GM18870 (cell line): Measurements from ENCODE around the gene RABEPK.
"Not testable (repeated sequence)": the region's sequence is repeated elsewhere in the genome, so short reads cannot be mapped to it uniquely, and the experiment has no call there.

Experiments used
- ATAC-seq: cut with Tn5 transposase; IDR thresholded peaks from one replicate; pipeline ENCODE4 v1.9.1; 2021; ENCODE audit warnings: moderate library complexity; ENCODE audit not compliant: unreplicated experiment

Gene RABEPK, protein sequence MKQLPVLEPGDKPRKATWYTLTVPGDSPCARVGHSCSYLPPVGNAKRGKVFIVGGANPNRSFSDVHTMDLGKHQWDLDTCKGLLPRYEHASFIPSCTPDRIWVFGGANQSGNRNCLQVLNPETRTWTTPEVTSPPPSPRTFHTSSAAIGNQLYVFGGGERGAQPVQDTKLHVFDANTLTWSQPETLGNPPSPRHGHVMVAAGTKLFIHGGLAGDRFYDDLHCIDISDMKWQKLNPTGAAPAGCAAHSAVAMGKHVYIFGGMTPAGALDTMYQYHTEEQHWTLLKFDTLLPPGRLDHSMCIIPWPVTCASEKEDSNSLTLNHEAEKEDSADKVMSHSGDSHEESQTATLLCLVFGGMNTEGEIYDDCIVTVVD

DNA sequence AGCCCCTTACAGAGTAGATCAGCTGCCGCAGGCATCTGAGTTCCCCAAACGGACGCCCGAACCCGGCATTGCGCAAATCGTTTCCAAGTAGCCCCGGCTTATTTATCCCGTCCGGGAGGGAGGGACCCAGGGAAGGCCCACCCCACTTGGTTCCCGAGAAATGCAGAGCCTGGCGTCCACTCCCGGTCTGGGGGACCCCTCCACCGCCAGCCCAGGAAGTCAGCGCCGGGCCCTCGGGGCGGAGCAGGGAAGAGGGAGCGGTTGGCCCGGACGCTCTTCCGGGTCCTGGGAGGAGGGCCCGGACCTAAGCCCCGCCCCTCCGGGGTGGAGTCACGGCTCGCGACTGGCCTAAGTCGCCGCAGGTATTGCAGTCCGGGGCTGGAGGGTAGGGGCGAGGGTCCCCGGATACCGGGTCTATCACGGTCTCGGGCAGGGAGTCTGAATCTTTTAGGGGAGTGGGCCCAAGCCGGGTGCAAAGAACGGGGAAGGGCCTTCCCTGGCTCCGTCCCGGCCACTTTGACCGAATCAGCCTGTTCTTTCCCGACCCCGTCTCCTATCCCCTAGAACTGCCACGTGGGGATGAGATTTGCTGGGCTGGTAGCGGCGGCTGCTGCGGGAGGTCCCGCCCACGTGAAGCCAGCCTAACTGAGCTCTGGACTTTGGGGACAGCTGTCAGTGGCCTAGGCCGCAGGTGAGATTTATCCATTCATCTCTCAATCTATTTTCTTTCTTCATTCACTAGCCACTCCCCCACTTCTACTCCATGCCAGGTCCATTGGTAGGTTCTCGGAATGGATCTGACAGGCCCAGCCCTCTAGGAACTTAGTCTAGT, at the start of gene RABEPK:
Gene RABEPK (plus strand): TSS at position 327 of the 832 bp plus-strand sequence. CDS start 2,472 bp downstream, outside the sequence.
- peak; percentile 78 for ATAC-seq

DNA sequence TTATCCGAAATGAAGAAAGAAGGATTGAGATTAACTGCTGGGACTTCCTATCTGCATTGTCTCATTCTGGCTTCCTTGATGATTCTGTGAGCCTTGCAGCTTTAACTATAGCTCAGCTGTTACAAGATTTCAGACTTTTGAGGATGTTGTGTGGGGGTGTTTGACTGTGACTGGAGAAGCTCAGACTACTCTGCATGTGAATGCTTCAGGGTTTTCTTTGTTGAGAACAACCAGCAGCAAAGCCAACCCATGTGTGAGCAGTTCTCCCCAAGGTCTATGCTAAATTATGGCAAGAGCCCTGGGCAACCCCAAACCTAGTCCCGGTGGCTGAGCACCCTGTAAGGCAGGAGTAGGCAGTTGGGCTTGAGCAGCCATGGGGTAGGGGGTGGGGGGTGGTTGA, 48.6 kb upstream of the RABEPK start:
- ATAC-seq, result no peak

DNA sequence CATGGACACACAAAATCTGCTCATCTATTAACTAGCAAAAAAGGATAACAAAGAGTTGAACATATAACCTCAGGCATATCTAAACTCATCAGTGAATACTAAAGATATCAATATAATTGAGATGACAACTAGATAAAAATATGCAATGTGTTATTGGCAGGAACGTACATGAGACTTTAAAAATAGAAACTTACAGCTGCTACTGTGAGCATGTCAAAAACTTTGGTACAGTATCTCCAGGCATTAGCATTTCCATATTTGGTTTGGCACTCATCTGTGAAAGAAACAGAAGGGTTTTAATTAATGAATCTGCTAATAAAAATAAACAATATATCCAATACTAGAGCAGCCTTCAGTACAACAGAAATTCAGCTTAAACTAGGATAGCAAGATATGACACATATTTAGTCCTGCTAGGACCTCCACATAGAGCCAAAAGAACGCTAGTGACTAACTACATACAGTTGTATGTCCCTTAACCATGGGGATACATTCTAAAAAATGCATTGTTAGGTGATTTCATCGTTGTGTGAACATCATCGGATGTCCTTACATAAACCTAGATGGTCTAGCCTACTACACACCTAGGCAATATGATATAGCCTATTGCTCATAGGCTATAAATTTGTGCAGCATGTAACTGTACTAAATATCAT, 46.5 kb upstream of the RABEPK start:
- no peak for ATAC-seq

DNA sequence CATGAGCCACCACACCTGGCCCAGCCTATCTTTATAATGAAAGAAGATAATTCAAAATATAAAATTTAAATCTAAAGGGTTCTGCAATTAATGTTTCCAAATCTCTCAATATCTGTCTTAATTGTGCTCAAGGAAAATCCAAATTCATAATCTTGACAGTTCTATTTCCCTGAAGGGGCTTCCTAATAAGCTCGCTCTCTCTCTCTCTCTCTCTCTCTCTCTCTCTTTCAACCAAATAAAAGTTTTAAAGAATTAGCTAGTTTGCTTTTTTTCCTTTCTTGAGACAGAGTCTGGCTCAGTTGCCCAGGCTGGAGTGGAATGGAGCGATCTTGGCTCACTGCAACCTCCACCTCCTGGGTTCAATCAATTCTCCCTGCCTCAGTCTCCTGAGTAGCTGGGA, 43.8 kb upstream of the RABEPK start:
- no peak for ATAC-seq

DNA sequence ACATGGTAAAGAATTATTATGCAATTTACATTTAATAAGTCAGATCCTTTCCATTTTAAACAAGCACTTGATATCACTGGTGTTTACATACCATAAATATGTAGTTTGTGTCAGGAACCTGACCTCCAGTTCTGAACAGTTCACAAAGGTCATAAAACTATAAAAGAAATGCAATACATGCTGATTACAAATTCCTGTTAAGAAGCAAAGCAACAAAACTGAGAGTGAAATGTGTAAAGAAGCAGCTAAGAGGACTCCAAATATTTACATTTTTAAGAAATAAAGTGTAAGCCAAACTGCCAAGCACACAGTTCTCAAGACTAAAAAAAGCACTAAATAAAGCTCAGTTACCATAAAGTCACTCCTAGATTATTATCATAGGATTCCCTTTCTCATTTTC, 39.6 kb upstream of the RABEPK start:
- no peak for ATAC-seq

DNA sequence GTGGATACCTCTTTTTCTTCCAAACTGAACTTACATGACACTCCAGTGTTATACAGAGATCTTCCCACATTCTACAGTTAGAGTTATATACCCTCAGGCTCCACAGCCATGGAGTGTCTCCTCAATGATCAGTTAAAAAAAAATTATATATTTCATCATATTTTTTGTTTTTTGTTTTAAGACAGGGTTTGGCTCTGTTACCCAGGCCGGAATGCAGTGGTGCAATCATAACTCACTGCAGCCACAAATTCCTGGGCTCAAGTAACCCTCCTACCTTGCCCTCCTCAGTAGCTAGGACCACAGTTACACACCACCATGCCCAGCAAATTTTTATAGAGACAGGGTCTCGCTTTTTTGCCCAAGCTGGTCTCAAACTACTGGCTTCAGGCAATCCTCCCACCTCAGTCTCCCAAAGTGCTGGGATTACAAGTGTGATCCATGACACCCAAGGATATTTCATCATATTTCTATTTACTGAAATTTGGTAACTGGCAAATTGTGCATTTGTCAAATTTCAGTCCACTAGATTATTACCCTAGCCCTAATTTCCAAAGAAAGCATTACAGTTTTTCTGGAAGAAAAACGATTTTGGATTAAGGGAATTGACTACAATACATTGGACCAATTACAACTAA, 38.9 kb upstream of the RABEPK start:
- ATAC-seq, result no peak

DNA sequence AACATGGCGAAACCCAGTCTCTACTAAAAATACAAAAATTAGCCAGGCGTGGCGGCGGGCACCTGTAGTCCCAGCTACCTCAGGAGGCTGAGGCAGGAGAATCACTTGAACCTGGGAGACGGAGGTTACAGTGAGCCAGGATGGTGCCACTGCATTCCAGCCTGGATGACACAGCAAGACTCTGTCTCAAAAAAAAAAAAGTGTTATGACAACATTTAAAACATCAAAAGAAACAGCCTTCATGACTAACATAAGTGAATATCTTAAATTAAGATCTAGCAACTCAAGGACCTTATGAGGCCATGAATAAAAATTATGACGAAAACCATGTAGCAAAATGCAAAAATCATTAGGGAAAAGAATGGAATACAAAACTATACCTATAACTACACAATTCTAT, 37.5 kb upstream of the RABEPK start:
- not testable (repeated sequence) for ATAC-seq

DNA sequence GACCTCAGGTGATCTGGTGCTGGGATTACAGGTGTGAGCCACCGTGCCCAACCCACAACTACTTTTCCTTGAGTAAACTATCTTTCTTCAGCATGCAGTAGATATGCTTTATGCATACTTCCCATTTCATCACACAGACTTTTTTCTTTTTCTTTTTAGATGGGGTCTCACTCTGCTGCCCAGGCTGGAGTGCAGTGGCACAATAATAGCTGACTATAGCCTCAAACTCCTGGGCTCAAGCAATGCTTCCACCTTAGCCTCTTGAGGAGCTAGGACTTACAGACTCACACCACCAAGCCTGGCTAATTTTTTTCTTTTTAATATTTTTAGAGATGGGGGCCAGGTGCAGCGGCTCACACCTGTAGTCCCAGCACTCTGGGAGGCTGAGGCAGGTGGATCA, 33.6 kb upstream of the RABEPK start:
- no peak for ATAC-seq

DNA sequence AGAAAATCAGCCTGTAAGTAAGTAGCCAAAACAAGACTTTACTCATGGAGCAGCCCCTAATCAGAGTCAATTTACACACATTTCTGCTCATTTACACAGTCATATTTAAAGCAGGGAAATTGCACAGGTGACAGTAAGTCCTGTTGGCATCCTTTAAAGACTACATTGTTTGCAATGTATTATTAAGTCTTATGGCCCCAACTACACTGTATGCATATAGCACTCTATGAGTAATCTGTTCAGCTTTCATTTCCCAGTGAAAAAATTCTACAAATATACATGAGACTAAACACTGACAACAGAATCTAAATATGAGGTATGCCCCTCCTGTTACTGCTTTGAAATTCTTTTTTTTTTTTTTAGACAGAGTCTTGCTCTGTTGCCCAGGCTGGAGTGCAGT, 30.4 kb upstream of the RABEPK start:
- no peak for ATAC-seq

DNA sequence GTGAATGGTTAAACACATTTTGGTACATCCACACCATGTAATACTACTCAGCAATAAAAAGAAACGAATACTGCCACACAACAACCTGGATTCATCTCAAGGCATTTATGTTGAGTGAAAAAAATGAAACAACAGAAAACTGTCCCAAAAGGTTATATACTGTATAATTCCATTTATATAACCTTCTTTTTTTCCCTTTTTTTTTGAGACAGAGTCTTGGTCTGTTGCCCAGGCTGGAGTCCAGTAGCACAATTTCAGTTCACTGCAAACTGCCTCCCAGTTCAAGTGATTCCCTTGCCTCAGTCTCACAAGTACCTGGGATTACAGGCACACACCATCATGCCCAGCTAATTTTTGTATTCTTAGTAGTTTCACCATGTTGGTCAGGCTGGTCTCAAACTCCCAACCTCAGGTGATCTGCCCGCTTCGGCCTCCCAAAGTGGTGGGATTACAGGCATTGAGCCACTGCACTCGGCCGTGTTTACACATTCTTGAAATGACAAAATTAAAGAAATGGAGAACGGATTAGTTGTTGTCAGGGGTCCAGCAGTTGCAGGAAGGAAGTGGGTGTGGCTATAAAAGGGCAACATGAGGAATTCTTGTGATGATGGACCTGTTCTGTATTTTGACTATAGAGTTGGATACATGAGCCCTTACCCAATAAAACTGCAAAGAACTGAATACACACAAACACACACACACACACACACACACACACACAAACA, 28.1 kb upstream of the RABEPK start:
- no peak for ATAC-seq

DNA sequence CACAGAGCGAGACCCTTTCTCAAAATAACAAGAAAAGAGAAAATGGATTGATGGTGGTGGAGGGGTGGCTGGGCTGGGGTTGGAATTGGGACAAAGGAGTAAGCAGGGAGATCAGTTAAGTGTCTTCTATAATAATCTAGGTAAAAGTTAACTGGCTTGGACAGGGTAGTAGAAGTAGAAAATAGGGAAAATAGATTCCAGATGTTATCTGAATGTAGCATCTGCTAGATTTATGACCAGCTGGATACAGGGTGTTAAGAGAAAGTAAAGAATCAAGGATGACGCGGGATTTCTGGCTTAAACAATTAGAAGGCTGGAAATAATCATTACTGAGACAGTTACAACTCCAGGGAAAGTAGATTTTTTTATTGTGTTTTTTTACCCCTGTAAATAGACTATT, 23.7 kb upstream of the RABEPK start:
- no peak for ATAC-seq

DNA sequence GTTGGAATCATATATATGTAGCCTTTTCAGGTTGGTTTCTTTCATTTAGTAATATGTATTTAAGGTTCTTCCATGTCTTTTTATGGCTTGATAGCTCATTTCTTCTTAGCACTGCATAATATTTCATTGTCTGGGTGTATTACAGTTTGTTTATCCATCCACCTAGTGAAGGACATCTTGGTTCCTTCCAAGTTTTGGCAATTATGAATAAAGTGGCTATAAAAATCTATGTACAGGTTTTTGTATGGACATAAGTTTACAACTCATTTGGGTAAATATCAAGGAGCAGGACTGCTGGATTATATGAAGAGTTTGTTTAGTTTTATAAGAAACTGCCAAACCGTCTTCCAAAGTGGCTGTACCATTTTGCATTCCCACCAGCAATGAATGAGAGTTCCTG, 22.5 kb upstream of the RABEPK start:
- no peak for ATAC-seq

DNA sequence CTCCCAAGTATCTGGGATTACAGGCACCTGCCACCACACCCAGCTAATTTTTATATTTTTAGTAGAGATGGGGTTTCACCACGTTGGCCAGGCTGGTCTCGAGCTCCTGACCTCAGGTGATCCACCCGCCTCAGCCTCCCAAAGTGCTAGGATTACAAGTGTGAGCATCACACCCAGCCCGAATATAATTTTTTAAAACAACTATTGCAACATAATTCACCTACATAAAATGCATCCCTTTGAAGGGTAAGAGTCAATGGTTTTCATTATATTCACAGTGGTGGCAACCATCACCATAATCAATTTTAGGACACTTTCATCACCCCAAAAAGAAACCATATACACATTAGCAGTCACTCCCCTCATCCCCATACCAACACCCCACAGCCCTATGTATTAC, 20.6 kb upstream of the RABEPK start:
- not testable (repeated sequence) for ATAC-seq

DNA sequence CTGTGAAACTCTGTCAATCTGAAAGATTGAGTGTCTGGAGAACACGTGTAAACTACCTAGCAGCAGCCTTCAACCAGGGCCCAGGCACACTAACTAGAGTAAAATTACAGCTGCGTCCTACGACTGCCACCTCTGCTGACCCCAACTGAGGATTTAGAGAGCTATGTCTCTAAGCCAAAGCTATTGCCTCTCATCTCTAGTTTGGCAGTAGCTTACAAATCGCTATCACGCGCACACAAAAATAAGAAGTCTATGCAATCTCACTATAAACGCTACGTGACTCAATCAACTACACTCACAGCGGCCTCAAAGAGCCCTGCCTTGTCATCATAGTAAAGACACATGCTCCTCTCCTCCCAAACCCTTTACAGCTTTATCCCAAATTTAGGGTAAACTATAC, 19.5 kb upstream of the RABEPK start:
- ATAC-seq, result no peak

DNA sequence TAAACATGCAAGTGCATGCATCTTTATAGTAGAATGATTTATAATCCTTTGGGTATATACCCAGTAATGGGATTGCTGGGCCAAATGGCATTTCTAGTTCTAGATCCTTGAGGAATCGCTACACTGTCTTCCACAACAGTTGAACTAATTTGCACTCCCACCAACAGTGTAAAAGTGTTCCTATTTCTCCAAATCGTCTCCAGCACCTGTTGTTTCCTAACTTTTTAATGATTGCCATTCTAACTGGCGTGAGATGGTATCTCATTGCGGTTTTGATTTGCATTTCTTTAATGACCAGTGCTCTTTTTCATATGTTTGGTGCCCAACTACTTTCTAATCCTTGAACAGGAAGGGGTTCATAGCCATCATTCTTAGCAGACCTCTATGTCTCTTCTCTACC, 18.6 kb upstream of the RABEPK start:
- ATAC-seq, result not testable (repeated sequence)

DNA sequence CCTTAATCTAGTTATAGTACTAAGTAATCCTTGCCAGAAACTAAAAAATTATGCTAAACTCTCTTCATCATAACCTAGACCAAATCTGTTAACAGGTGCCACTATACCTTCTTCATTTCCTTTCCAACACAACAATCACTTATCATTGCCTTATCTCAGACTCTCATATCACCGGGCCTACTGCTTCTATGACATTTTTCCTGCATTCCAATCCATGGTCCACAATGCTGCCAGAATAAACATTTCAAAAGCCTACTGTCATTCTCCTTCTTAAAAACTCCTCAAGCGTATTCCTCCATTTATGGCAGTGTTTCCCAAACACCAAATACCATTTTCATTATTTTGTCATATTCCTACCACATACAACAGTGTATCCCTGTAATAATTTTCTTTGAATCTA, 17.3 kb upstream of the RABEPK start:
- ATAC-seq, result no peak

DNA sequence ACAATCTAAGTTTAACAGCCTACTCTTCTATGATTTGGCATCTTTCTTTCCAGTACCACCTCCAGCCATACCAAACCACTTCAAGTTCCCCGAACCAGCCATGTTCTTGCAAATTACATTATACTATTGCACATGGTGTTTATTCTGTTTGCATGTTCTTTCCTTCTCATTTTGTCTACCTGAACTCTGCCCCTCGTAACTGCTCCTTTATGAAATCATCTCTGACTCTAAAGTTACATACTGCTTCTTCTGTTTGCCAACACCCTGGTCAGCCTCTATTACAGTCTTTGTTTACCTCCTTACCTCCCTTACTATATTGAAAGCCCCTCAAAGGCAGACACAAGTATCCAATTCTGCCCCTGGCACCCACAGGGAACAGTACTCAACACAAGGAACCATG, 16.8 kb upstream of the RABEPK start:
- no peak for ATAC-seq

DNA sequence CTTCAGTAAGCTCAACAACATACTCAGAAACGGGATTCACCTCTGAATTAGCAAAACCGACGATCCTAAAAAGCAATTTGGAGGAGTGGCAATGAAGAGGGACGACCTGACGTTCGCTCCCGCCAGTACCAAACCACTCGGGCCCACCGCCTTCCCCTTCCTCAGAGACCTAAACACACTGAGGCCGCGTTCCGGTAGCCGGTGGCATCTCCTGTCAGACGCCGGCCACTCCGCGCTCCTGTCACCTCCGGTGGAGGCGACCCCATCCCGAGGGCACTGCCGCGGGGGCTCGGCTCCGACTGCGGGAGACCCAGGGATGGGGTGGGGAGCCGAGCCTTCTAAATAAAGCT, 11.4 kb upstream of the RABEPK start:
- ATAC-seq, result peak; percentile 15

DNA sequence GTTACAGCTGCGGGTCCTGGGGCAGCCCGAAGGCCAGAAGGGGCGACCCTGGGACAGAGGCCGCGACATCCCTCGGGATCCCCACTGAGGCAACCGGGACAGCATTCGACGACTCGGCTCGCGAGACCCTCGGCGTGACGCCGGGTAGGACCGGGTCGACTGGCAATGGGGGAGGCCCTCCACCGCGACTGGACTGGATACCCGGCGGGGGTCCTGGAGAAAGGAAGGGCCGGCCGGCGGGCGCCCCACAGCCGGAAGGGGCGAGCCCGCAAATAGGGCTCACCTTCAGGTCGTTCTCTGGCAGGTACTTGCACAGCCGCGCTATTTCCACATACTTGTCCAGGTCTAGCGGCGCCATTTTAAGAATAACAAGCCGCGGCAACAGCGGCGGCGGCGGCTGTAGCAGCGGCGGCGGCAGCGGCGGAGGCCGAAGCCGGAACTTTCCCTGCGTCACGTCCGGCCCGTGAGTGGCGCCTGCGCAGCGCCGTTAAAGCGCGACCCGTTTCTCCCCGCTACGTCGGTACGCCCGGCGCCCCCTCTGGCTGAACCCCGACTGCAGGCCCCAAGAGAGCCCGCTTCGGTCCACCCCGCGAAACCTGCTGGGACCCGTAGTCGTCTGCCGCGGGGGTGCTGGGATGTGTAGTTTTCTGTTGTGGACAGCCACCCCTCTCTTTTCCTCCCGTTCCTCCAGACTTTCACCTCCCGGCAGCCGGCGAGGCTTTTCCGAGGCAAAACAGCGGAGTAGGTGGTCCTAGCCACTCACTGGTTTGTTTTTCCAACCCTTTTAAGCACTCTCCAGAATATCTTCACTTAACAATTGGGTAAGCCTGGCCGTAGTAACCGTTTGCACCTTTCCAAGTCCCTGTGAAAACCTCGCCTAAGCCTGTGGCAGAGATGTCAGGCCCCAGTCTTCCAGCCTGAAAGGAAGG, 10.7 kb upstream of the RABEPK start, which contains the start of gene PPP6C:
Gene PPP6C (minus strand): TSS at position 443 of the 929 bp plus-strand sequence. CDS start 85 bp downstream, at position 358.
- ATAC-seq, result peak; percentile 84
